Measurements from ENCODE around the gene FARP2.
"Not testable (repeated sequence)": the region's sequence is repeated elsewhere in the genome, so short reads cannot be mapped to it uniquely, and the experiment has no call there.

Gene FARP2

DNA sequence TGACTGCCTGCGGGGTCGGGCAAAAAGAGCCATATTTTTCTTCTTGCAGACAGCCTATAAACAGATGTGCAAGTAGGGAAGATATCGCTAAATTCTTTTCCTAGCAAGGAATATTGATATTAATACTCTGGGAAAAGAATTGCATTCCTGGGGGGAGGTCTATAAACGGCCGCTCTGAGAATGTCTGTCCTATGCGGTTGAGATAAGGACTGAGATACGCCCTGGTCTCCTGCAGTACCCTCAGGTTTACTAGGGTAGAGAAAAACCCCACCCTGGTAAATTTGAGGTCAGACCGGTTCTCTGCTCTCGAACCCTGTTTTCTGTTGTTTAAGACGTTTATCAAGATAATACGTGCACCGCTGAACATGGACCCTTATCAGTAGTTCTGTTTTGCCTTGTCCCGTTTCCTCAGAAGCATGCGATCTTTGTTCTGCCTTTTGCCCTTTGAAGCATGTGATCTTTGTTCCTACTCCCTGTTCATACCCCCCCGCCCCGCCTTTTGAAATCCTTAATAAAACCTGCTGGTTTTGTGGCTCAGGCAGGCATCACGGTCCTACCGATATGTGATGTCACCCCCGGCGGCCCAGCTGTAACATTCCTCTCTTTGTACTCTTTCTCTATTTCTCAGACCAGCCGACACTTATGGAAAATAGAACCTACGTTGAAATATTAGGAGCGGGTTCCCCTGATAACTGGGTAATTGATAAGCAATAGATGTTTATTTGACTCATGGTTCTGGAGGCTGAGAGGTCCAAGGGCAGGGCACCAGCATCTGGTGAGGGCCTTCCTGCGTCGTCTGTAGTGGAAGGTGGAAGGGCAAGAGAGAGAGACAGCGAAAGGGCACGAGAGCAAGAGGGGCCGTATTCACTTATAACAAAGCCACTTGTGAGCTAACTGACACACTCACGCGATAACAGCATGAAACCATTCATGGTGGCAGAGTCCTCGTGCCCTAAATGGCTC lies 170.0 kb downstream of the FARP2 start:
- not testable (repeated sequence) for ATAC-seq (replicated peaks); H3K4me3 Mint-ChIP-seq; H3K4me1 Mint-ChIP-seq; H3K9me3 Mint-ChIP-seq; H3K27ac Mint-ChIP-seq; H3K36me3 Mint-ChIP-seq; DNase-seq
- peaks cover 7 to 12% of the 10 kb centered on the region in 2 donors for H3K27me3 Mint-ChIP-seq

DNA sequence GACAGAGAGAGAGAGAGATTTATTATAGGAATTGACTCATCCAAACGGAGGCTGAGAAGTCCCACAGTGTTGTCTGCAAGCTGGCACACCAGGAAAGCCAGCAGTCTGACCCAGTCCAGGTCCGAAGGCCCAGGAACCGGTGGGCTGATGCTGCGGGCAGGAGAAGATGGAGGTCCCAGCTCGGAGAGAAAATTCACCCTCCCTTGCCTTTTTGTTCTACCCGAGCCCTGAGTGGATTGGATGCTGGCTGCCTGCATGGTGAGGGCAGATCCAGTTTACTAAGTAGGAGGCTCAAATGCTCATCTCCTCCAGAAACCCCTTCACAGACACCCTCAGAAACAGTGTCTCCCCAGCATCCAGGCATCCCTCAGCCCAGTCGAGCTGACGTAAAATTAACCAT lies 174.5 kb downstream of the FARP2 start:
- peaks cover 3 to 4% of the 10 kb centered on the region in 2 donors for H3K4me1 Mint-ChIP-seq
- H3K9me3 Mint-ChIP-seq, result peaks cover 5 to 6% of the 10 kb centered on the region in 2 donors
- no peak overlapping the region for H3K4me3 Mint-ChIP-seq
- peaks cover 0 to 12% of the 10 kb centered on the region in 2 donors for H3K27me3 Mint-ChIP-seq
- DNase-seq (no peak), ATAC-seq (replicated peaks) (no peak)
- peaks cover 0 to 2% of the 10 kb centered on the region in 2 donors for H3K36me3 Mint-ChIP-seq
- H3K27ac Mint-ChIP-seq, result no peak overlapping the region

DNA sequence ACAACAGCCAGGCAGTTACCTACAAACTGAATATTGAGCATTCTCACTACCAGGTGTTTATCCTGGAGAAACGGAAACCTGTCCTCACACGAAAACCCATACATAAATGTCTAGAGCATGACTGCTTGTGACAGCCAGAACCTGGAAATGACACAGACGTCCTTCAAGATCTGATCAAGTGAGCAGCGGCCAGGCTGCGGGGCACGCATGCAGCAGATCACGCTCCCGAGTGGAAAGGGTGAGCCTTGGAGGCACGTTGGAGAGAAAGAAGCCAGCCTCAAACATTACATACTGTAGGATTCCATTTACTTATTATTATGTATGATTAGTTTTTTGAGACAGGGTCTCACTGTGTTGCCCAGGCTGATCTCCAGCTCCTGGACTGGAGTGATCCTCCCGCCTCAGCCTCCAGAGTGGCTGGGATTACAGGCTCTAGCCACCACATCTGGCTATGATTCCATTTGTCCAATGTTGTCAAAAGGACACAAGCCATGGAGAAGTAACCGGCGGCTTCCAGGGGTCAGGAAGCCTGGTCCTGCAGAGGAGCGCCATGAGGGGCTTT lies 175.2 kb downstream of the FARP2 start:
- Mint-ChIP-seq H3K27ac (no peak overlapping the region), H3K4me3 (no peak overlapping the region), H3K36me3 (peaks cover 0 to 2% of the 10 kb centered on the region in 2 donors), H3K27me3 (peaks cover 0 to 15% of the 10 kb centered on the region in 2 donors), H3K4me1 (peaks cover 3 to 4% of the 10 kb centered on the region in 2 donors), H3K9me3 (peaks cover 2 to 3% of the 10 kb centered on the region in 2 donors)
- ATAC-seq (replicated peaks) (no peak), DNase-seq (no peak)

DNA sequence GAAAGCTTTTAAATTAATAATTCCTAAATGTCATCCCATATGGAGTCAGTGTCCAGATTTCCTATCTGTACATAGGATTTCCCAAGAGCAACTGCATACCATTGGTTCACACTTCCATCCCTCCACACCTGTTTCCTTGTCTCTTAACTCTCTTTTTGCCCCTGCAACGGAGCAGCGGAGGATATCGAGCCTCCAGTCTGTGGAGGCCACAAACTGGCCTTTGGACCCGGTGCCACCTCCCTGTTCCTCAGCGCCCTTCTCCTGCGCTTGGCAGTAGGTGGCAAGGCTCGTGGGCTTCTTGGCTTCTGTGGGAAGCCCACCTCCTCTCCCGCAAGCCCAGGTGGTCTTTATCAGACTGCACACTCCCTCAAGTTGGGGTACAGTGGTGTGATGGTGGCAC lies 176.1 kb downstream of the FARP2 start:
- no peak overlapping the region for H3K27ac Mint-ChIP-seq
- H3K27me3 Mint-ChIP-seq, result peaks cover 0 to 15% of the 10 kb centered on the region in 2 donors

DNA sequence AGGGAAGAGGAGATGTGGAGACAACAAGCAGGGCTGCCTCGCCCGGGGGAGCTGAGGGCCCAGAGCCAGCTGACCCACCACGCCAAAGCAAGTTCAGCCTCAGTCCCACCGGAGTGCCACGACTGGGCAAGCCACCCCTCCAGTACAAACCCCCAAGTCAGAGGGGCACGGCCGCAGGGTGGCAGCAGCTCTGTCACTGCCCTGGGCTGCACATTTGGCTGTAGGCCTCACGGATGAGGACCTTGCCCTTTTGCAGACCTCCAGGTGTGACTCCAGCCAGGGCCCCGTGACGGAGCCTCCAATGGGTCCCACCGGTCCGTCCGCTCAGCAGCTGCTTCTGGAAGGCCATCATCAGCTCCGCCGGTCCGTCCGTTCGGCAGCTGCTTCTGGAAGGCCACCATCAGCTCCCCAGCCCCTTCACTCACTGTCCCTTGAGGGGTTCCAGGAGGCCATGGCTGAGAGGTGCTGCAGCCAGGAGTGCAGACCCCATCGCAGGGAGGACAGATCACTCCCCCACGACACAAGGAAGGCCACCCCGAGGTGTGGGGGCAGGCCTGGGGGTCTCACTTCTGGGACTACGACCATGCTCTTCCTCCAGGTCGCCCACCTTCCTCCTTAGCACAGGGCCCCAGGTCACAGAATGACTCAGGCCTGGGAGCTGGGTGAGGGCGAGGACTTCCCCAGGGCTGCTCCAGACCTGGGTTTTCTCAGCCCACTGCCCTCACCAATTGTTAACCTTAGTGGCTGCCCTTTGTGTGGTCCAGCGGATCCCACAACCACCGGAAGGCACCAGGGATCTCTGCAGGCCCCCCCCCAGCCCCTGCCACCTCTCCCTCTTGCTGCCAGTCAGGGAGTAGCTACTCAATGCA lies 176.9 kb downstream of the FARP2 start:
- no peak for DNase-seq
- Mint-ChIP-seq H3K9me3 (no peaks in the 10 kb centered on the region), H3K27ac (no peak overlapping the region), H3K36me3 (no peaks in the 10 kb centered on the region), H3K4me3 (no peak overlapping the region), H3K27me3 (peaks cover 0 to 15% of the 10 kb centered on the region in 2 donors), H3K4me1 (peaks cover 3 to 4% of the 10 kb centered on the region in 2 donors)
- peak; percentile 19 to 65 for ATAC-seq (replicated peaks)

More for the DNA sequence above, 176.1 kb downstream of the FARP2 start:
- no peak for ATAC-seq (replicated peaks)
- Mint-ChIP-seq H3K36me3 (peaks cover 0 to 2% of the 10 kb centered on the region in 2 donors), H3K9me3 (no peaks in the 10 kb centered on the region), H3K4me3 (no peak overlapping the region), H3K4me1 (peaks cover 3 to 4% of the 10 kb centered on the region in 2 donors)
- no peak for DNase-seq

DNA sequence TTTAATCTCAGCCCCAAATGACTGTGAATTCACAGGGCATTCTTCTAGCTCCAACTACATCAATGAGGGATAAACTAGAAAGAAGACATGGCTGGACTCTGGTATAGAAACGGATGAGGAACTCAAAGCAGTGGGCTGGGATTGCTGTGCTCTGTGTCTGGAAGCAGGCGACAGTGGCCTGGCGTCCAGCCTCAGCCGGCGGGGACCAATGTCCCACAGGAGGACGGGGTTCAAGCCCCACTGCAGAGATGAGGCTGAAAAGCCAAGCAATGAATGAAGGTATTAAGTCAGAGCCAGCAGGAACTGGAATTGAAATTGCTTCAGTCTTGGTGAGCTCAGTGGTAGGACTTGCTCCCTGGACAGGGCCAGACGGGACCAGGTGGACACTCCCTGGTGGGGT lies 178.2 kb downstream of the FARP2 start:
- peaks cover 3 to 4% of the 10 kb centered on the region in 2 donors for H3K4me1 Mint-ChIP-seq
- DNase-seq, result no peak
- H3K27ac Mint-ChIP-seq, result no peak overlapping the region
- ATAC-seq (replicated peaks), result no peak
- no peak overlapping the region for H3K4me3 Mint-ChIP-seq
- H3K36me3 Mint-ChIP-seq, result no peaks in the 10 kb centered on the region
- H3K27me3 Mint-ChIP-seq, result peaks cover 11 to 21% of the 10 kb centered on the region in 2 donors
- H3K9me3 Mint-ChIP-seq, result no peaks in the 10 kb centered on the region

DNA sequence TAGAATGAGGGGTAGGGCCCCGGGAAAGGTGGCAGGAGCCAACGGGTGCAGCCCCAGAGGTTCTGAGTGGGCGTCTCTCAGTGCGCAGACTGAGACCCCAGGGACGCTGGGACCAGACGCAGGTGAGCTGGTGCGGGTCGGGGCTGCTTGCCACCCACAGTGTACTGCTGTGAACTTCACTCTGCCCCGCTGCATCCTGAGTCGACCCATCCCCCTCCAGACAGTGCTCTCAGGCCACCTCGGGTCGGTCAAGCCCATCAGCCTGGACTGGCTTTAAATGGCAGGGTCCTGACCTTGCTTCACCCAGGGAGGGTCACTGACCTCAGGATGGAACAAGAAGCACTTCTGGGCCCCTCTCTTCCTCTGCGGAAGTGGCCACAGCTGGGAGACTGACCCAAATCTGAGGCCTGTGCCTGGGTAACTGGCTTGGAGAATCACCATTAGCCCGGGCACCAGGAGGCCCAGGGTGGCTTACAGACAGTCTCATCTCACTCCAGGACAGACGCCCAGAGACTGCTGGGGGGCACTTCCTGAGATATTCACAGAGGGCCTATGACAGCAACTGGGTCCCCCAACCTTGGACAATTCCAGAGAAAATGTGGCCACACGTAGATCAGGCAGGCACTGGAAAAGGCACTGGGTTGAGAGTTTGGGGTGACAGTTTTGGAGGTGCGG lies 178.8 kb downstream of the FARP2 start:
- H3K4me1 Mint-ChIP-seq, result peaks cover 3 to 4% of the 10 kb centered on the region in 2 donors
- ATAC-seq (replicated peaks) (no peak), DNase-seq (no peak)
- H3K4me3 Mint-ChIP-seq, result no peak overlapping the region
- H3K36me3 Mint-ChIP-seq, result no peaks in the 10 kb centered on the region
- H3K27me3 Mint-ChIP-seq, result peaks cover 15 to 21% of the 10 kb centered on the region in 2 donors
- H3K27ac Mint-ChIP-seq, result no peak overlapping the region
- H3K9me3 Mint-ChIP-seq, result no peaks in the 10 kb centered on the region

DNA sequence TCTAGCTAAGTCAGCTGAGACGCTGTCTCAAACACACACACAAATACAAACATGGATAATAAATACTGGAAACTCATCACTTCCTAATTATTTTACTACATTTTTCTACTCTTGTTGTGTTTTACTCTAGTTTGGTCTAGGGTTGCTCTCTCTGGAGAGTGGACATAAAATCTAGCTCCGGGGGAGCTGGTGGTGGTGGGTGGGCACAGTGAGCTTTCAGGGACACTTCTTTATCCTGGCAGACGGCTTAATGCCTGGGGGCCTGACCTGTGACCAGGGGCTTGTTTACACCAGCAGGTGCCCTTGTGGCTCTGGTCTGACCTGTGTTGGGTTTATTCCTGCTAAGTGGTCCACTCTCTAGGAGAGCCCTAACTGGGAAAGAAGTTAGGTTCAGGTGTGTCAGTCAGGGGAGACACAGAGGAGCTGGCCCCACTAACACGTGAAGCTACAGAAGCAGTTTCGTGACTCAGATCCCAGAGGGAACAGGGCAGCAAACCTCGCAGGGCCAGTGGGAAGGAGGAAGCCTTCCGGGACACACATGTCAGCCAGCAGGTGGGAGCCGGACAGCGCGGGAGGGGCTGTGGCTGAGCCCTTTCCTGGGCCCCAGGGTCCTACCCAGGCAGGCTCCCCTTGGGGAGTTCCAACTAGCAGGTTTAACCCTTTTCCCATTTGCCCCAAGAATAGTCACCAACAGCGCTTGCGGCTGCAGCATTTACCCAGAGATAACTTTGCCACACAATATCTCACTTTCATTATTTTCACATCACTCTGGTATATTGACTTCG lies 180.0 kb downstream of the FARP2 start:
- Mint-ChIP-seq H3K9me3 (no peaks in the 10 kb centered on the region), H3K27ac (no peak overlapping the region), H3K4me3 (no peak overlapping the region), H3K36me3 (no peaks in the 10 kb centered on the region), H3K27me3 (peaks cover 21 to 27% of the 10 kb centered on the region in 2 donors), H3K4me1 (peaks cover 5 to 9% of the 10 kb centered on the region in 2 donors)
- no peak for ATAC-seq (replicated peaks)
- no peak for DNase-seq

DNA sequence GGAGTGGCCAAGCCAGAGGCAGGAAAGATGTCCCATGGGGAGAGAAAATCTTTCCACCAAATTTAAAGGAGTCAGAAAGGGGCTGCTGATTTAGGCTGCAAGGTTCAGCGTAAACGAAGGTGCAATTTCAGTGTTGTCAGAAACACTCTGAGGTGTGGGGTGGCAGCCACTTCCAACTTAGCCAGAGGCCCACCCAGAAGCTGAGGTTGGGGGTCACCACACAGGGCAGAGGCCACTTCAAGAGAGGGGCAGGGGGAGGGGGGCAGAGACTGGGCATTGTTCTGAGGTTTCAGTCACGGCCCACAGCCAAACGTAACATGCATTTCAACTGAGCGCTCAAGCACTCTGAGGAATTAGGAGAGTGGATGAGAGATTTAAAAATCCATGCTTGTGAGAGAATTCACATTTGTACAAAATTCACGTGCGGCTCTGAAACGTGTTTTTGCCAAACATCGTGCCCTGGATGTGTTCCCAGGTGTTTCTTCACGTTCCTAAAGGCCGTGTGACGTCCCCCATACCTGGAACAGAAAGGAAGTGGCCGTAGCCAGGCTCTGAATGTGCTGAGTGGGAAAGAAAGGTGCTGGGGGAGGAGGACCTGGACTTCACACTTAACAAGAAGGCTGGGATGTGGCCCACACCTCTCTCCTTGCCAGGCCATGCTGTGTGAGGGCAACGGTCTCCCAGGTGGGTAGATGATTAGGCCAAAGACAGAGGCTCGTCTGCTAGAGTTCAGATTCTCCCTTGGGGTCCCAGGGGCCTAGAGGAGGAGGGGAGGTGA lies 182.9 kb downstream of the FARP2 start:
- H3K4me1 Mint-ChIP-seq, result peaks cover 2 to 5% of the 10 kb centered on the region in 2 donors
- no peaks in the 10 kb centered on the region for H3K9me3 Mint-ChIP-seq
- H3K4me3 Mint-ChIP-seq, result no peak overlapping the region
- no peaks in the 10 kb centered on the region for H3K36me3 Mint-ChIP-seq
- DNase-seq, result no peak
- H3K27me3 Mint-ChIP-seq, result peaks cover 26 to 27% of the 10 kb centered on the region in 2 donors
- ATAC-seq (replicated peaks), result no peak
- H3K27ac Mint-ChIP-seq, result no peak overlapping the region

DNA sequence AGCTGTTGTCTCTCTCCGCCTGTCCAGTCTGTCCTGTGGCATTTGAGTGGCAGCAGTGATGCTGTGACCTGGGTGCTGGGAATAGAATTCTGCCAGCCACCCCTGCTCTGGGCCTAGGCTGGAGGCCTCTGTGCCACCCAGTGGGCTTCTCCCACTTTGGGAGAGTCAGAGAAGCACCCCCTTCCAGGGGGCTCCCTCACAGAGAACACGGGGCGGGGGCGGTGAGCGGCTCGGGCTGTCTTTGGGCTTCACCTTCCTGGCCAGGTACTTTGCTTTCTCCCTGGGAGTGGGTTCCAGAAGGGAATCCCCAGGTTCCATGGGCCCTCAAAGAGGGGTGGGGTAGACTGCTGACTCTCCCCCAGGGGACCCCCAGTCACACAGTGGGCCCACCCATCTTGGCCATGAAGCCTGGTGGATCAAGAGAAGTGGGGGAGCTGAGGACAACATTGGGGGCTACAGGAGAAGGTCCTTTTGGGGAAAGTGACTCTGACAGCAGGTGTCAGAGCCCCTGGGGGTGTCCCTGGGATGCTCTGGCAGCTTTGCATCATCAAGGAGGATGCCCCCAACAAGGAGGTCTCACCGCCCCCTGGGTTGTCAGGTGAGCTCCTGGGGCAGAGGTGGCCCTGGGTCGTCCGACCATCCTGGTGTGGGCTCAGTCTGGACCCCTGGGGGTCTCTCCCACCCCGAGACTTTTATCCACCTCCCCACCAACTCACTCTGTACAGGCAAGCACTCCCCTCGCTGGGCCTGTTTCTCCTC lies 183.7 kb downstream of the FARP2 start:
- H3K27ac Mint-ChIP-seq, result no peak overlapping the region

DNA sequence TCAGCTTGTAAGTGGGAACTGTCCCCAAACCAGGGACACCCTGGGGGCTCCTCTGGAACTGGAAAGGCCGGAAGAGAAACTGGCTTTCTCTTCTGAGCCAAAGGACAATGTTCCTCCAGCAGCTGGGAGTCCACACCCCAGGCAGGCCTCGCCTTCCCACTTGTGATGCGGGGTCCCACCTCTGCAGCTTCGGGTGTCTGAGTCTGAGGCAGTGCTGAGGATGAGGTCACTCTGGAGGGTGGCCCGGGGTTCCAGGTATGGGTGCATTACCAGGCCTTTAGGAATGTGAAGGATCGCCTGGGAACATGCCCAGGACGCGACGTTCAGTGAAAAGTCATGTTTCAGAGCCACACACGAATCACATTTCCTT lies 184.3 kb downstream of the FARP2 start:
- Mint-ChIP-seq H3K4me3 (peak overlapping the region; percentile 76 to 82), H3K27ac (peak overlapping the region; percentile 14), H3K27me3 (peaks cover 22 to 27% of the 10 kb centered on the region in 2 donors)

More for the DNA sequence above, 183.7 kb downstream of the FARP2 start:
- Mint-ChIP-seq H3K27me3 (peaks cover 22 to 27% of the 10 kb centered on the region in 2 donors), H3K4me1 (peaks cover 2 to 5% of the 10 kb centered on the region in 2 donors), H3K9me3 (no peaks in the 10 kb centered on the region), H3K4me3 (no peak overlapping the region), H3K36me3 (no peaks in the 10 kb centered on the region)
- ATAC-seq (replicated peaks) (no peak), DNase-seq (no peak)

More for the DNA sequence above, 184.3 kb downstream of the FARP2 start:
- DNase-seq (no peak), ATAC-seq (replicated peaks) (no peak)
- no peaks in the 10 kb centered on the region for H3K36me3 Mint-ChIP-seq
- H3K9me3 Mint-ChIP-seq, result no peaks in the 10 kb centered on the region
- peaks cover 2 to 5% of the 10 kb centered on the region in 2 donors for H3K4me1 Mint-ChIP-seq

All from stimulated activated naive B cell treated with anti-CD40 and anti-IgM and Interleukin-4, amounts not matched to agents 10 μg/mL and 1 μg/mL and 100 μg/mL, for 72 hours (primary cell).